HCT116 (cell line): ENCODE data around the gene PRKCD. TPM values are rescaled to one million over a fixed set of nuclear protein-coding genes. Genes with fewer than 3 reads are reported as not detected.

ENCODE experiments used
- ATAC-seq: fragments of 200-7000 bp; cut with Tn5 transposase; 2 replicates; pipeline ENCODE4 v1.9.1; 2020; ENCODE audit warnings: mild to moderate bottlenecking, moderate library complexity
- BruUV-seq: library from RNA; stranded (reverse); fragments of 400-500 nt; replicated peaks from 2 replicates; lab custom pipeline; 2021; lab: Mats Ljungman, UMichigan
- CTCF ChIA-PET: fragments of 300-600 bp; sonication (Branson Sonifier 250); formaldehyde crosslinking; loops from one replicate; lab custom pipeline; 2021; ENCODE audit warnings: antibody characterized with exemption; lab: Charles Lee
- POLR2A ChIA-PET: fragments of 300-600, 350-600 bp; sonication (Branson Sonifier 250); formaldehyde crosslinking; loops from one replicate; lab custom pipeline; 2021; ENCODE audit warnings: antibody characterized with exemption; lab: Charles Lee
- RAD21 ChIA-PET, 2 experiments: fragments of 300-600 bp; sonication (Branson Sonifier 250); formaldehyde crosslinking; loops; one replicate each; lab custom pipeline; 2023; ENCODE audit warnings: low total read pairs in 2 of 2; ENCODE audit not compliant: uncharacterized antibody in 2 of 2, unreplicated experiment in 2 of 2, low non-redundant PET in 1 of 2; lab: Charles Lee
- DNase-seq: peaks from one replicate; pipeline ENCODE4 v3.0.0-alpha.2; 2010; ENCODE audit warnings: low read depth, low spot score
- H2AFZ ChIP-seq: fragments of 200-600 bp; shearing (Covaris generic), sonication (generic); 2 replicates; pipeline ENCODE4 v1.6.1; 2017; ENCODE audit warnings: low read depth, mixed run types, mixed read lengths, antibody characterized with exemption, low read length; ENCODE audit not compliant: poor library complexity, severe bottlenecking
- H3K27ac ChIP-seq: 2 replicates; pipeline ENCODE4 v1.5.1; 2012; ENCODE audit warnings: low read depth, low read length
- H3K27me3 ChIP-seq: fragments of 200-600 bp; sonication (generic); 2 replicates; pipeline ENCODE4 v1.6.1; 2016; ENCODE audit warnings: mixed run types, low read length, mixed read lengths; ENCODE audit not compliant: insufficient read depth
- H3K36me3 ChIP-seq, 2 experiments: fragments of 200-500 bp in 1 of 2; fragments of 200-600 bp in 1 of 2; sonication (Bioruptor generic) in 1 of 2; sonication (generic) in 1 of 2; 2 replicates each; pipeline versions ENCODE4 v1.5.1 to v1.6.1; 2014 to 2016; ENCODE audit warnings: low read length in 2 of 2, inconsistent platforms in 1 of 2, mixed read lengths in 1 of 2, mixed run types in 1 of 2; ENCODE audit not compliant: insufficient read depth in 2 of 2, control insufficient read depth in 1 of 2
- H3K4me1 ChIP-seq, 2 experiments: fragments of 200-600 bp in 1 of 2; sonication (generic) in 1 of 2; 2 replicates each; pipeline versions ENCODE4 v1.5.1 to v1.6.1; 2012 to 2017; ENCODE audit warnings: low read length in 2 of 2, inconsistent platforms in 1 of 2, mild to moderate bottlenecking in 1 of 2, mixed read lengths in 1 of 2, mixed run types in 1 of 2, moderate library complexity in 1 of 2; ENCODE audit not compliant: insufficient read depth in 2 of 2, control insufficient read depth in 1 of 2
- H3K4me2 ChIP-seq: fragments of 200-600 bp; sonication (generic); 2 replicates; pipeline ENCODE4 v1.6.1; 2017; ENCODE audit warnings: mixed run types, low read length, mixed read lengths
- H3K4me3 ChIP-seq, 2 experiments: fragments of 200-600 bp in 1 of 2; sonication (generic) in 1 of 2; replicated peaks in 1 of 2; 2 replicates each; pipeline ENCODE4 v1.5.1; 2011 to 2016; ENCODE audit warnings: low read length in 2 of 2, control low read depth in 1 of 2, low read depth in 1 of 2, mild to moderate bottlenecking in 1 of 2, mixed read lengths in 1 of 2, mixed run types in 1 of 2
- H3K79me2 ChIP-seq: fragments of 200-600 bp; sonication (generic); 2 replicates; pipeline ENCODE4 v1.6.1; 2017; ENCODE audit warnings: mild to moderate bottlenecking, mixed run types, low read length, moderate library complexity, mixed read lengths; ENCODE audit not compliant: insufficient read depth
- H3K9ac ChIP-seq: fragments of 200-600 bp; sonication (generic); 2 replicates; pipeline ENCODE4 v1.6.1; 2016; ENCODE audit warnings: low read length, mixed read lengths
- H3K9me2 ChIP-seq: fragments of 200-600 bp; sonication (generic), shearing (Covaris generic); 2 replicates; pipeline ENCODE4 v1.6.1; 2017; ENCODE audit warnings: mixed run types, mild to moderate bottlenecking, moderate library complexity; ENCODE audit not compliant: insufficient read depth
- H3K9me3 ChIP-seq, 2 experiments: fragments of 200-500 bp in 1 of 2; fragments of 200-600 bp in 1 of 2; sonication (Bioruptor generic) in 1 of 2; sonication (generic) in 1 of 2; 2 replicates each; pipeline ENCODE4 v1.6.1; 2014 to 2017; ENCODE audit warnings: low read length in 2 of 2, mixed read lengths in 2 of 2, inconsistent platforms in 1 of 2, low read depth in 1 of 2, mild to moderate bottlenecking in 1 of 2, mixed run types in 1 of 2, moderate library complexity in 1 of 2; ENCODE audit not compliant: control insufficient read depth in 1 of 2, insufficient read depth in 1 of 2
- H4K20me1 ChIP-seq: fragments of 200-600 bp; sonication (generic), shearing (Covaris generic); 2 replicates; pipeline ENCODE4 v1.6.1; 2017; ENCODE audit warnings: mixed run types, mild to moderate bottlenecking, moderate library complexity; ENCODE audit not compliant: insufficient read depth
- CBX3 ChIP-seq: IDR thresholded peaks from 2 replicates; pipeline ENCODE4 v1.6.1; 2012; ENCODE audit warnings: low read depth
- CEBPB ChIP-seq: IDR thresholded peaks from 2 replicates; pipeline ENCODE4 v1.6.1; 2012; ENCODE audit warnings: low read depth
- ELF1 ChIP-seq: IDR thresholded peaks from 2 replicates; pipeline ENCODE4 v1.6.1; 2012; ENCODE audit warnings: low read depth, borderline replicate concordance
- FOSL1 ChIP-seq: IDR thresholded peaks from 2 replicates; pipeline ENCODE4 v1.6.1; 2012; ENCODE audit warnings: low read depth
- POLR2A ChIP-seq: IDR thresholded peaks from 2 replicates; pipeline ENCODE4 v1.7.0; 2011; ENCODE audit warnings: borderline replicate concordance; ENCODE audit not compliant: insufficient read depth, insufficient read length; ENCODE audit errors: extremely low read depth
- RAD21 ChIP-seq: IDR thresholded peaks from 2 replicates; pipeline ENCODE4 v1.6.1; 2012; ENCODE audit warnings: low read depth, mild to moderate bottlenecking
- SRF ChIP-seq: IDR thresholded peaks from 2 replicates; pipeline ENCODE4 v1.6.1; 2012; ENCODE audit warnings: low read depth
- ZFX ChIP-seq: fragments of 450-650 bp; IDR thresholded peaks from 2 replicates; pipeline ENCODE4 v1.6.1; 2017
- ZNF274 ChIP-seq: fragments of 200-500 bp; sonication (Bioruptor generic); IDR thresholded peaks from 2 replicates; pipeline ENCODE4 v1.6.1; 2014; ENCODE audit warnings: mild to moderate bottlenecking, low read depth, low read length, inconsistent platforms
- intact Hi-C: fragments of 100-400 bp; cut with micrococcal nuclease; formaldehyde crosslinking; loops from 2 replicates; pipeline ENCODE4 v1.10.0; 2022
- total RNA-seq: library from RNA; stranded (reverse); gene quantifications from one replicate; pipeline ENCODE4 v1.2.1, GENCODE V29; 2021; ENCODE audit not compliant: unreplicated experiment
- TF ChIP-seq, protein P1 (sequence below): IDR thresholded peaks from 2 replicates; pipeline ENCODE4 v1.6.1; 2012; ENCODE audit warnings: low read depth
- TF ChIP-seq, protein P2 (sequence below), 3 experiments: fragments of 200-600 bp in 1 of 3; sonication (generic) in 1 of 3; IDR thresholded peaks in 2 of 3; conservative IDR thresholded peaks in 1 of 3; 2 replicates each; pipeline ENCODE4 v1.5.1; 2012 to 2017; ENCODE audit warnings: low read depth in 2 of 3, low read length in 2 of 3, antibody characterized with exemption in 1 of 3, borderline replicate concordance in 1 of 3, control low read depth in 1 of 3, mild to moderate bottlenecking in 1 of 3, mixed read lengths in 1 of 3, mixed run types in 1 of 3, moderate library complexity in 1 of 3; ENCODE audit not compliant: insufficient read depth in 1 of 3
- TF ChIP-seq, protein P3 (sequence below): IDR thresholded peaks from 2 replicates; pipeline ENCODE4 v1.6.1; 2011; ENCODE audit warnings: mild to moderate bottlenecking, low read length, moderate library complexity; ENCODE audit not compliant: insufficient replicate concordance; ENCODE audit errors: extremely low read depth
- TF ChIP-seq, protein P4 (sequence below): IDR thresholded peaks from 2 replicates; pipeline ENCODE4 v1.6.1; 2012

The PRKCD gene
- total RNA-seq, 1 experiment from 2014 or later: 34.4 TPM

DNA sequence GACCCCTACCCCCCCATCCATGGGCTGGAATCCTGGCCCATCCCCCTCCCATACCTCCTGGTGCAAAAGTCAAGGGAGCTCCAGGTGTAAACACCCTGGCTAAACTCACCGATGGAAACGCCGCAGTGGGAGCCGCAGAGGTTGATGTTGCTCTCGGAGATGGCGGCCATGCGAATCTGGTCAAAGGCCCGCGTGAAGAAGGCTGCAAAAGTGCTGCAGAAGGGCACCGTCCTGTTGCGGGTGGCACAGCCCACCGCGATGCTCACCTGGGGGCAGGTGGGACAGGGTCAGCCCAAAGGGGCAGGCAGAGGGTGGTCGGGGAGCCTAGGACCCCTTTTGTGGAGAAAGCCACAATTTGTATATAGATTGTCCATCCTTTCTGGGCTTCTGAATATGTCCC, 68.2 kb downstream of the PRKCD start:
- Histone ChIP-seq H3K9ac (no peak overlapping the region), H3K4me2 (no peak overlapping the region), H3K4me3 (no peak overlapping the region), H3K79me2 (peaks cover 20% of the 10 kb centered on the region), H2AFZ (no peak overlapping the region), H3K4me1 (no peaks in the 10 kb centered on the region), H3K9me3 (no peaks in the 10 kb centered on the region), H3K9me2 (no peaks in the 10 kb centered on the region), H3K27me3 (no peaks in the 10 kb centered on the region), H4K20me1 (no peaks in the 10 kb centered on the region), H3K36me3 (peaks cover 50 to 98% of the 10 kb centered on the region in 2 experiments; a peak in 3 of 4 replicates), H3K27ac (no peak overlapping the region; the same call in 1 of the 2 replicates)
- CTCF ChIA-PET: no interaction called here
- intact Hi-C loops: no loop called here
- ATAC-seq (no peak), DNase-seq (no peak)
- no TSS peak for BruUV-seq
- no peak for TF ChIP-seq POLR2A
- TF ChIP-seq SRF: no peak
- no peak for TF ChIP-seq ELF1
- TF ChIP-seq RAD21: no peak
- TF ChIP-seq FOSL1: no peak
- TF ChIP-seq, protein P1, sequence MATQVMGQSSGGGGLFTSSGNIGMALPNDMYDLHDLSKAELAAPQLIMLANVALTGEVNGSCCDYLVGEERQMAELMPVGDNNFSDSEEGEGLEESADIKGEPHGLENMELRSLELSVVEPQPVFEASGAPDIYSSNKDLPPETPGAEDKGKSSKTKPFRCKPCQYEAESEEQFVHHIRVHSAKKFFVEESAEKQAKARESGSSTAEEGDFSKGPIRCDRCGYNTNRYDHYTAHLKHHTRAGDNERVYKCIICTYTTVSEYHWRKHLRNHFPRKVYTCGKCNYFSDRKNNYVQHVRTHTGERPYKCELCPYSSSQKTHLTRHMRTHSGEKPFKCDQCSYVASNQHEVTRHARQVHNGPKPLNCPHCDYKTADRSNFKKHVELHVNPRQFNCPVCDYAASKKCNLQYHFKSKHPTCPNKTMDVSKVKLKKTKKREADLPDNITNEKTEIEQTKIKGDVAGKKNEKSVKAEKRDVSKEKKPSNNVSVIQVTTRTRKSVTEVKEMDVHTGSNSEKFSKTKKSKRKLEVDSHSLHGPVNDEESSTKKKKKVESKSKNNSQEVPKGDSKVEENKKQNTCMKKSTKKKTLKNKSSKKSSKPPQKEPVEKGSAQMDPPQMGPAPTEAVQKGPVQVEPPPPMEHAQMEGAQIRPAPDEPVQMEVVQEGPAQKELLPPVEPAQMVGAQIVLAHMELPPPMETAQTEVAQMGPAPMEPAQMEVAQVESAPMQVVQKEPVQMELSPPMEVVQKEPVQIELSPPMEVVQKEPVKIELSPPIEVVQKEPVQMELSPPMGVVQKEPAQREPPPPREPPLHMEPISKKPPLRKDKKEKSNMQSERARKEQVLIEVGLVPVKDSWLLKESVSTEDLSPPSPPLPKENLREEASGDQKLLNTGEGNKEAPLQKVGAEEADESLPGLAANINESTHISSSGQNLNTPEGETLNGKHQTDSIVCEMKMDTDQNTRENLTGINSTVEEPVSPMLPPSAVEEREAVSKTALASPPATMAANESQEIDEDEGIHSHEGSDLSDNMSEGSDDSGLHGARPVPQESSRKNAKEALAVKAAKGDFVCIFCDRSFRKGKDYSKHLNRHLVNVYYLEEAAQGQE: no peak
- TF ChIP-seq, protein P2, sequence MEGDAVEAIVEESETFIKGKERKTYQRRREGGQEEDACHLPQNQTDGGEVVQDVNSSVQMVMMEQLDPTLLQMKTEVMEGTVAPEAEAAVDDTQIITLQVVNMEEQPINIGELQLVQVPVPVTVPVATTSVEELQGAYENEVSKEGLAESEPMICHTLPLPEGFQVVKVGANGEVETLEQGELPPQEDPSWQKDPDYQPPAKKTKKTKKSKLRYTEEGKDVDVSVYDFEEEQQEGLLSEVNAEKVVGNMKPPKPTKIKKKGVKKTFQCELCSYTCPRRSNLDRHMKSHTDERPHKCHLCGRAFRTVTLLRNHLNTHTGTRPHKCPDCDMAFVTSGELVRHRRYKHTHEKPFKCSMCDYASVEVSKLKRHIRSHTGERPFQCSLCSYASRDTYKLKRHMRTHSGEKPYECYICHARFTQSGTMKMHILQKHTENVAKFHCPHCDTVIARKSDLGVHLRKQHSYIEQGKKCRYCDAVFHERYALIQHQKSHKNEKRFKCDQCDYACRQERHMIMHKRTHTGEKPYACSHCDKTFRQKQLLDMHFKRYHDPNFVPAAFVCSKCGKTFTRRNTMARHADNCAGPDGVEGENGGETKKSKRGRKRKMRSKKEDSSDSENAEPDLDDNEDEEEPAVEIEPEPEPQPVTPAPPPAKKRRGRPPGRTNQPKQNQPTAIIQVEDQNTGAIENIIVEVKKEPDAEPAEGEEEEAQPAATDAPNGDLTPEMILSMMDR (IDR thresholded peaks at IDR 0.05 in 2 of 3, conservative IDR thresholded peaks at IDR 0.05 in 1 of 3; ENCODE audit: borderline replicate concordance in 1 of 3, insufficient read depth in 1 of 3, low read depth in 2 of 3, low read length in 2 of 3): no peak
- TF ChIP-seq, protein P3, sequence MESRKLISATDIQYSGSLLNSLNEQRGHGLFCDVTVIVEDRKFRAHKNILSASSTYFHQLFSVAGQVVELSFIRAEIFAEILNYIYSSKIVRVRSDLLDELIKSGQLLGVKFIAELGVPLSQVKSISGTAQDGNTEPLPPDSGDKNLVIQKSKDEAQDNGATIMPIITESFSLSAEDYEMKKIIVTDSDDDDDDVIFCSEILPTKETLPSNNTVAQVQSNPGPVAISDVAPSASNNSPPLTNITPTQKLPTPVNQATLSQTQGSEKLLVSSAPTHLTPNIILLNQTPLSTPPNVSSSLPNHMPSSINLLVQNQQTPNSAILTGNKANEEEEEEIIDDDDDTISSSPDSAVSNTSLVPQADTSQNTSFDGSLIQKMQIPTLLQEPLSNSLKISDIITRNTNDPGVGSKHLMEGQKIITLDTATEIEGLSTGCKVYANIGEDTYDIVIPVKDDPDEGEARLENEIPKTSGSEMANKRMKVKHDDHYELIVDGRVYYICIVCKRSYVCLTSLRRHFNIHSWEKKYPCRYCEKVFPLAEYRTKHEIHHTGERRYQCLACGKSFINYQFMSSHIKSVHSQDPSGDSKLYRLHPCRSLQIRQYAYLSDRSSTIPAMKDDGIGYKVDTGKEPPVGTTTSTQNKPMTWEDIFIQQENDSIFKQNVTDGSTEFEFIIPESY: no peak
- TF ChIP-seq CEBPB: no peak
- TF ChIP-seq CBX3: no peak
- TF ChIP-seq, protein P4, sequence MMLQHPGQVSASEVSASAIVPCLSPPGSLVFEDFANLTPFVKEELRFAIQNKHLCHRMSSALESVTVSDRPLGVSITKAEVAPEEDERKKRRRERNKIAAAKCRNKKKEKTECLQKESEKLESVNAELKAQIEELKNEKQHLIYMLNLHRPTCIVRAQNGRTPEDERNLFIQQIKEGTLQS: no peak
- no peak for TF ChIP-seq ZNF274
- no peak for TF ChIP-seq ZFX
- POLR2A ChIA-PET: no interaction called here
- RAD21 ChIA-PET: no interaction called here
